GM18520 (cell line): ENCODE measurements around the gene ORM1.

Experiments used
- ATAC-seq: cut with Tn5 transposase; IDR thresholded peaks from one replicate; pipeline ENCODE4 v1.9.1; 2021; ENCODE audit not compliant: unreplicated experiment

The ORM1 gene

DNA sequence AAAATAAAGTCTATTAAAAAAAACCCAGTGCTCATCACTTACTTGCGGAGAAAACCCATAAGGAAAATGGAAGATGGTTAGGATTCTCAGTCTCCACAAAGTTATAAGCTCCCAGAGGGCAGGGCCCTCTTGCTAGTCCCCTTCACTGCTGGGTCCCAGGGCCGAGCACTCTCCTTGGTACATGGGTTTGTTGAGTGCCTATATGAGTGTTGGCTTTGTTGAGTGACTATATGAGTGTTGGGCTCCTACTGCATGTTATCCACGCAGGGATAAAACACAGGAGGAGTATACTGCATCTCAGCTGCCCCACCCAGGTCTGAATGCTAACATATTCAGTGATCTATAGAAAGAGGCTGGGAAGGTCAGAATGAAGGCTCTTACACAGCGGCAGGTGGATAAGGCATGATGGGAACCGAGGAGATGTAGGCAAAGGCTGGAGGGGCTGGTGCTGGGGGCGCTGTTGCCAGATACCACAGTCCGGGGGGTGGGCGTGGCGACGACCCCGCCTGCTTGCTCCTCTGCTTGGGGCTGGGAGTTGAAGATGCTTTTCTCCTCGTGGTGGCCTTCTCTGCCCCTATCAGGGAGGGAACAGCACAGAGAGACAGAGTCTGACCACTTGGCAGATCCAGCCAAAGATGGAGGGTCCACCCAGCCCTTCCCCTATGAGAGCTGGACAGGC lies 18.4 kb downstream of the ORM1 start:
- no peak for ATAC-seq

DNA sequence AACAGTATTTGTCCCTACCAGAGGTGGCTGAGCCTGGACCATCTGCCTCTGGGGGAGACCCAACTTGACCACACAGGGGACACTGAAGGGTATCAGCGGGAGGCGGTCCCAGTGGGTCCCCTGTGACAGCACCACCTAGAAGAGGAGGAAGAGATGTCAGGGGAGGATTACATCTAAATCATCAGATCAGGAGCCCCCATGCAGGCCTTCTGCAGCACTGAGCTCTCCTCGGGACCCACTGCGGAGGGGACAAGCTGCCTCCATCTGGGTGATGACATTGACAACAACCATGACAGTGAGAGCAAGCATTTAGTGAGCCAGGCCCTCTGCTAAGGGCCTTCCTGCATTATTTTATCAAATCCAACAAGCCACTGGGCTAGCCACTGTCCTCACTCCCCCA lies 19.1 kb downstream of the ORM1 start:
- ATAC-seq, result no peak

DNA sequence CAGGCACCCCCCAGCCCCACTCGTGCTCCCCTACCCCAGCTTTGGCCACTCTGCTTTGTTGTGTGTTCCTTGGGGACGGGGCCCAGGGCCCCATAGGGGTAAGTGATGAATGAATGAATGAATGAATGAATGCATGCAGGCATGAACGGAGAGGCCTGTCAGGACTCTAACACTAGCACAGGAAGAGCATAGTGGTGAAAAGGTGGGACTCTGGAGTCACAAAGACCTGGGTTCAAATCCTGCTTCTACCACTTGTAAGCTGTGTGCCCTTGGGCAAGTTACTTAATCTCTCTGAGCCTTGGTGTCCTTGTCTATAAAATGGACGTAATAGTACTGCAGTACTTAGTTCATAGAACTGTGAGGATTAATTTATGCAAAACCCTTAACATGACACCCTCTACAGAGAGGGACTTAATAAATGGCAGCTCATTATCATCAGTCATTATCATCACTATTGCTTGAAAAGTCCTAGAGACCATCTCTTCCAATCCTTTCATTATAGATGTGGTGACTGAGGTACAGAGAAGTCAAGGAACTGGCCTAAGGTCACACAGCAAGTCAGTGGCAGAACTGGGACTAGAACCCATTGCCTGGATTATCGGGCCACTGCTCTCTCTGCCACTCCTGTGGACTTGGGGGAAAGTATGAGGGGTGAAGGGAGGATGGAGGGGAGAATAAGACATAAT lies 20.0 kb downstream of the ORM1 start:
- ATAC-seq, result no peak

DNA sequence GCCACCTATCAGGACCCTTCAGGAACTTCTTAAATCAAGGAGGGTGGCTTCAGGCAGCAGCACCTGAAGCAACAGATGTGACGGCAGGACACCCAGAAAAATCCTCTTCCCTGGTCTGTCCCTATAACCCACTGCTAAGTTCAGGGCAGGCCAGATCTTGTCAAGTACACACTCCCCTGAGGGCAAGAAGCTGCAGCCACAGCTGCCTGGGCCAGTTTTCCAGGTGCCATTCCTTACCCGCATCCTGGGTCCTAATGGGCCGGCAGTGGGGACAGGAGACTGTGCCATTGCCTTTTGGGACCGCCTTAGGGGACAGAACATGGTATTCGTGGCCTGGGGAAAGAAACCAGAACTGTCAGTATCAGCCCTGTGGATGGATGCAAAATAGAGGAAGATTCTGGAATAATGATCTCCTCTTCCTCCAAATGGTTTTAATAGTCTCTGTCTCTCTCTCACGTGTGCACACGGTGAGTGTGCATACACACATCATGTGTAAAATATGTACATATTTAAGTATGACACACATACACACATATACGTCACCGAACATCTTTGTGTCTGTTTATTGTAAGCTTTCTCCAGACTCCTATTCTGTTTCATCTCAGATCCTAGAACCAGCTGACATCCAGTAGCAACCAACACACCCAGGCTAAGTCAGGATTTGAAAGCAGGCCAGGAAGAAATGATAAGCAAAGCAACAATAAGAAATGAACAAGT lies 20.7 kb downstream of the ORM1 start:
- no peak for ATAC-seq

DNA sequence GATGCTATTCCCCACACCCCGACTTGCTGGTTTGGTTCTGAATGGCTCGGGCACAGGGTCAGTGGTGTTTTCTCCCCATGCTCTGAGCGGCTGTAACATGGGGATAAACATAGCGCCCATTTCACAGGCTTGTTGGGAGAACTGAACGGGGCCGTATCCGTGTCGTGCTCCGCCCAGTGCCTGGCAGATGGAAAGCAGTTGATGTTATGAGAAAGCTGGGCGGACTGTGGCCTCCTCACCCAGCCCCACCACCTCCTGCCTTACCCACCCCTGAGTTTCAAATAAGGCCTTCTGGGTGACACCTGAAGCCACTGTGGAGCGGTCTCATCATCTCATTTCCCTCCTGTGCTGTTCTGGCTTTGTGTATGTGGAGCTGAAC lies 21.3 kb downstream of the ORM1 start:
- ATAC-seq, result no peak

DNA sequence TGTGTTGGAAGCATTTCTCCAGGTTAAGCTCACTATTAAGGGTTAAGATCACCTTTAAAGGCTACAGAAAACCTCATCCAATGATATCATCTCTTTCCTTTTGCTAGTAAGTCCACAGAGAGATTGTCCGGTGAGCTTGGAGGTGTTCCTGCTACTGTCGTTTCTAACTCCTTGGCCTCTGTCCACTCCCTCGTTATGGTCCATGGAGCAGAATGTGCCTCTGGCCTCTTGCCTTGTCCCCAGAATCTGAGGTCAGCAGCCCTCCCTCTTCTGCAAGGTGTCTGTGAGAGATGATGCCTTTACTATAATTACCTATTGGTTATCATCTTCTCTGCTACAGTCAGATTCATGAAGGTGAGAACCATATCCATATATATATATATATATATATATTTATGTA lies 21.8 kb downstream of the ORM1 start:
- ATAC-seq, result no peak

DNA sequence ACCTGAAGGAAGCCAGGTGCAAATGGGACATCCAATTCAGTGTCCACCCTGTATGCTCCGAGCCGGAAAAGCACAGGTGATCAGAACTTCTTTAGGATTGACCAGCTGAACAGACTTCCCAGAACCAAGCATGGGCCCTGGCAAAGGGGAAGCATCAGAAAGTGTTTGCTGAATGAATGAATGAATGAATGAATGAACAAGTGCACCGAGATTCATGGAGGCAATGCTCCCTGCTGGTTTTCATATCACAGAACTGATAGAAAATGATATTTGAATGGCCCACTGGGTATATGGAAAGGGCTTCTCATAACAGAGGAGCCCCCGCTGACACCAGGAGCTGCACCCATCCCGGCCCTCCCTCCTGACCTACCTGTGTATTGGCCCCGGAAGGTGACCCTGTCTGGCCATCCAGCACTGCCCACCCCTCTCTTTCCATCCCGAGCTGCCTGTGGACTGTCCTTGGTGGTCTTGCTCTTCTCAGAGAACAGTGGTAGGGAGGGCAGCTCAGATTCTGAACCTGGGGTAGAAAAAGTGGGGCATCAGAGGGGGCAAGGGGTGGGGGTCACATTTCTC lies 22.7 kb downstream of the ORM1 start:
- ATAC-seq, result no peak

DNA sequence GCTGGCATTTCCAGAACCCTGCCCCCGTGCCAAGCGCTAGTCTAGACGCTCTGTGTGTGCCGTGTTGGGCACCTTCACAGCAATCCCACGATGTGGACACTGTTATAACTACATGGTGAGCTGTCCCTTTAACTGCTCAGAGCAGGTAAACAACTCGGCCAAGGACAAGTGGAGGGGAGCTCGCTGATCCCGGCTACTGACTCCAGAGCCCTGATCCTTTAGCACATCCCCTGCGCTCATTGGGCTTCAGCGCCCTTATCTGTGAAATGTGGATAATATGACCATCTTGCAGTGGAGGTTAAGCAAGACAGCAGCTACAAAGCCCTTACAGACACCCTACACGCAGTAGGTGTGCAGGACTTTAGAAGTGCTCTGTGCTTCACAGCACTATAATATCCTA lies 23.2 kb downstream of the ORM1 start:
- ATAC-seq, result no peak

DNA sequence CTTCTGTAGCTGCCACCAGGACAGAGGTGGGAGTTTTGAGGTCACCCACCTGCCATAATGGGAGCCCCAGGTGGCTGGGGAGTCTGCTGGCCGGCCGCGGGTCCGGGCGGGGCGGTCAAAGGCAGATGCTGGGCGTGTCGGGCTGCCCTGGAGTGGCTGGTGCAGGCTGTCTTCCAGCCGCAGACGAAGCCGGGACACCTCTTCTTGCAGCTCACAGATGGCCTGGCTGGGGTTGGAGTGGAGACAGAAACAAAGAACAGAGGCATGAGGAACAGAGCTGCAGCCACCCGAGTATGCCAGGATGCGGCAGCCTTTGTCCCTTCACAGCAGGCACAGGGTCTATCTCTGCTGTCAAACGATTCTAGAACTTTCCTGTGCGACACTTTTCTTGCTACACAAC lies 24.8 kb downstream of the ORM1 start:
- no peak for ATAC-seq

DNA sequence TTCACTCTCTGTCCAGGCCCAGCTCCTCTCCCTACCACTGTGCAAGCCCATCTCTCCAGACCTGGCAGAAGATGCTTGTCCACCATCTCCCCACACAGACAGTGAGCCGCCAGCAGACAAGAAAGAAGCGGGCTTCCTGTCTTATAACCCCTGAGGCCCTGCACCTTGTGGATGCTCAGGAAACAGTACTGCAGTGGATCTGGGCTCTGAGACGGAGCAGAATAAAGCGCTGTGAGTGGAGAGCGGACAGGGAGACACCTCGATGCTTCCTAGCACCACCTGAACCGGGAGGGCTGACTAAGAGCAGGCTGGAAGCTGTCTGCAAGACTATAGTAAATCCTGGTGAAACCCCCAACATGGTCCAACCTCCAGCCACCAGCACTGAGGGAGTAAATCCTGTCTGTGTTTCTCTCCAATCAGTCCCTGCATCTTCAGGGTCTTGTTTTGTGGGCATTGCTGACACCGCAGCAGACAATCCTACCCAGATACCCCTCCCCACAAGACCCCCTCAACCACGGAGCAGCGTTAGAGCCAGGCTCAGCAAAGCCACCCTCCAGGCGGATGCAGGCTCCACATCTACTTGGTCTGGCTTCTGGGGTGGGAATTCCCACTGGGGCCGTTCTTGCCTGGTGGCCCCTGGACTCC lies 25.5 kb downstream of the ORM1 start:
- ATAC-seq, result no peak

DNA sequence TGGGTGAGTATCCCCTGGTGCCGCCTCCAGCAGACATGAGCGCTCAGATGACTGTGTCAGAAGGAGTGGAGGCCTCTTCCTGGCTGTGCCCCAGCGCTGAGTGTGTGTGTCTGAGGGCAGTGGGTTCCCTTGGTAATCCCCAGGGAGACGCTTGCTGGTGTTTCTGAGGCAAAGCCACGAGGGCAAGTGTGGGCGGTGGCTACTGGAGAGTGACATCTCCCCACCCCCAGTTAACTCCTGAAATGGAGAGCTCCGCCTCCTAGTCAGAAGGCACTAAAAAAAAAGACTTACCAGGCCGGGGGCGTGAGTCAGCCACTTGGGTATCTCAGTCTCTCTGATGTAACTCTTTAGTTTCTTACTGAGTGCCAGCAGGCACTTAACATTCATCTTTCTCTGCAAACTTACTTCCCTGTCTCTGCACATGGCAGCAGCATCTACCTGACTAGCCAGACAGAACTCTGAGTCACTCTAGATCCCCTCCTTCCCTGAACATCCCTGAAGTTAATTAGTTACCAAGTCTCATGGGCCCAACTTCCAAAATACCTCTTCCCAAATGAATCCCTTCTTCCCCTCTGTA lies 26.1 kb downstream of the ORM1 start:
- peak; percentile 90 for ATAC-seq

DNA sequence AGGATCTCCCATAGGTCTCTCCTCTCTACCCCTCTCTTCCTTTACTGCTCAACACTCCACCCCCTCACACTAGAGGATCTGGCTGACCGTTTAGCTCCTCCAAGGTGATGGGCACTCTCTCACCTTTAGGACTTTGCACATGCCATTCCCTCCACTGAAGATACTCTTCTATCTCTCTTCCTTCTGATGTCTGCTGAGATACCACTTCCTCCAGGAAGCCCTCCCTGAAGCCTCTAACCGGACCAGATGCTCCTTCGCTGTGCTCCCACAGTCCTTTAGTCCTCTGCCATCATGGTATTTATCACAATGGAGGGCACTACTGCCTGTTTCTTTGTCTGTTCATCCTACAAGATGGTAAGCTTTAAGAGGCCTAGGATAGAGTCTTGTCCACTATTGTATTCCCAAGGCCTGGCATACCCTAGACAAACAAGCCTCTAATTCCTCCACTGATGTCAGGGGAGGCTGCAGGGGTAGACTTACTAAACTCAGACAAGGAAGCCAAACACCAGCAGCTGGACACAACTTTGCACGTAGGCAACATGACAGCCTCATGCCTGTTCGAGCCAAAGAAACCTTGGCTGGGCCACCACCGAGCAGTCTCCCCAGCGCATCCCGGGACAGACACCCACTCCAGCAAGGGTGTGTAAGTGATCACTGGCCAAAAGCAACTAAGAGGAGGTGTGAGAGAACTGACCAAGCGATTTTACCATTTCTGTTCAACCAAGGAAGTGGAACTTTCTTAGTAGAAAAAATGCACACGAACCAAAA lies 27.0 kb downstream of the ORM1 start:
- ATAC-seq, result no peak

DNA sequence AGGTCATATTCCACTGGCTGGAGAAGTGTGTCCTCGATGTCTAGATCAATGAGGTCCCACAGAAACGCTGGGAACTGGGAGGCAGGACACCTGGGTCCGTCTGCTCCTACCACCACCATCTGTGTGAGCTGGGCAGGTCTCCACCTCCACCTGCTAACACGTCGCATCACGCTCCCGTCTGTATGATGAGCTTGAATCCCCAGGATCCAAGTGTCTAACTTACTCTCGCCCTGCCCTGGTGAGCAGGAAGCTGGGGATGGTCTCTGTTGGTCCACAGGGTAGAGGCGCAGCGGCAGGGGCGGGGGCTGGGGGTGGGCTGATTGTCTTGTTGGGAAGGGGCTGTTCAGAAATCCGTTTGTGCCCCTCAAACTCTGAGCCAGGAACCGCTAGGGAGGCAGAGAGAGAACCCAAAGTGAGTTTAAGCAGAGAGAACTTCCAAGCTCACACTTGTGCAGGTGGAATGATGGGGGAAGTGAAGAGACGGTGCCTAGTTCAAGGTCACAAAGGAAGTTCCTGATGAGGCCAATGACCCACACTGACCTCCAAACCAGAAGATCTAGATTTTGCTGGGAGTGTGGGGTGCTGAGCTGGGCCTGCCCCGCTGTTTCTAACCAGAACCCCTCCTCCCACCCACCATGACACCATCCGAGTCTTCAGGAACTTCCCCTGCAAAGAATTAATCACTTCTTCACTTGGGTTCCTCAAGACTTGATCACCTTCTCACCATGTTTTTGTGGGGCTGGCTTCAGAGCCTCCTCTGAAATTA lies 27.9 kb downstream of the ORM1 start:
- ATAC-seq, result no peak

DNA sequence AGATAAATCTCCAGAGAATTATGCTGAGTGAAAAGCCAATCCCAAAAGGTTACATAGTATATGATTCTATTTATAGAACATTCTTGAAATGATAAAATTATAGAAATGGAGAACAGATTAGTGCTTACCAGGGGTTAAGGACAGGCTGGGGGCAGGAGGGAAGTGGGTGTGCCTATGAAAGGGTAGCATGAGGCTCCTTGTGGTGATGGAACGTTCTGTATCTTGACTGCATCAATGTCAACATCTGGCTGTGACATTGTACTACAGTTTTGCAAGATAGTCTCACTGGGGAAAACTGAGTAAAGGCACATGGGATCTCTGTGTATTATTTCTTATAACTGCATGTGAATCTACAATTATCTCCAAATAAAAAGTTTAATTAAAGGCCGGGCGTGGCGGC lies 29.0 kb downstream of the ORM1 start:
- no peak for ATAC-seq

DNA sequence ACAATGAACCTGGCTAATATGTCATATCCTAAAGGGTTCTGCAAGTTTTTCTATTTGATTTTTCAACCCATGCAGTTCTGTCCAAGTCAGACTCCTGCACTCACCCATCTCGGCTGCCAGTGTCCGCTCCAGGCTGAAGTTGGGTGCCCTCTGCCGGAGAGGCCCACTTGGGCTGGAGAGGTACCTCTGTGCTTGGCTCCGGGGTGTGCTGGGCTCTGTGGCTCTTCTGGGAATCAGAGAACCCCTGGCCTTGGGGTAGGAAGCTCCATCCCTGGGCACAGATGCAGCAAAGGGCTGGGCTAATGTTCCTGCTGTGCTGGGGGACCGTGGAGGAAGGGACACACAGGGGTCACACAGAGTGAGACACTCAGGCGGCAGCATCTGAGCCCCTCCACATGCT lies 32.9 kb downstream of the ORM1 start:
- no peak for ATAC-seq

DNA sequence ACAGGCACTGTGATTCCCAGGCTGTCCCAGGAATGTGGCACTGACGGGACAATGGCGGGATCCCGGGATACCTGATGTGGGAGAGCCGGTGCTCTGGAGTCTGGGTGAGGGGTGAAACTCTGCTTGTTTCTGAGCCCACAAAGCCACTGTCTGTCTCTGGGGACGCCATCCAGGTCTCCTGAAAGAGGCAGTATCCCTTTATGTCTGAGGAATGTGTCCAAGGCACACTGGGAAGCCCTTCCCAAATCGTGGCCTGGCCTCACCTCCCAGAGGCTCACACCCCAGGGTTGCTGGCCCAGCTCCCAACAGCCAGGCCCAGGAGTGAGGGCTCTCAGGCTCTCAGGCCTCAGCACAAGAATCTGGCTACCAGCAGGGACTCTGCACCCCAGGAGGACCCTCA lies 33.9 kb downstream of the ORM1 start:
- ATAC-seq, result no peak

DNA sequence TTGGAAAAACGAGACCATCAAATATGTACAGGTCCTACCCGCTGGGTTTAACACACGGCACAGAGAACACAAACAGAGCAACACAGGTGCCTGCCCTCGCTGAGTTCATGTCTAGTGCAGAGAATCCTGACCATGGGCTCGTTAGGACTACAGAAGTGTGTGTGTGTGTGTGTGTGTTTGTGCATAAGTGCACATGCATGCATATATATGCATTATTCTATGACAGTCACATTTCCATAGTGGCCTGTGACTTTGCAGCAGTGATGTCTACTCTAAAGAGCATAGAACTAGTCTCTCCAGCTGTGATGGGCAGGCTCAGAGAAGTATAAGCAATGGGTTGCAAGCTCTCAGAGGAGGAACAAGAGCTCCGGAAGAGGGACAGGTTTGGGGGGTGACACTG lies 34.5 kb downstream of the ORM1 start:
- no peak for ATAC-seq

DNA sequence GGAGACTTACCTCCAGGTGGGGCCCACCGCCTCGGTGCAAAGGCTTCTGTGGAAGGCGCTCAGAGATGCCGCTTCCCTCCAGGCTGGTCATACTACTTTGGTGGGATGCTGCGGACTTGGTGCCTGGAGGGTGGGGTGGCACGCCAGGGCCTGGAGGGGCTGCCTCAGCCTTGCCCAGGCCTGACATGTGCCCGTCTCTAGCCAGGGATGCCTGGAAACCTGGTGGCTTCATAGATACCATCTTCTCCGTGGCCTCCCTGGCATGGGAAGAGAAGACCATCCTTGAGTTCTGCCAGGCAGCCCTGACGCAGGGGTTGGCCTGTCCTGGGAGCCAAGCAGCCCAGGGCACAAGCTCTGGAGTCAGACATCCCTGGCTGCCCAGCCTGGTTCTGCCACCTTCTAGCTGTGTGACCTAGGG lies 35.0 kb downstream of the ORM1 start:
- ATAC-seq, result no peak

DNA sequence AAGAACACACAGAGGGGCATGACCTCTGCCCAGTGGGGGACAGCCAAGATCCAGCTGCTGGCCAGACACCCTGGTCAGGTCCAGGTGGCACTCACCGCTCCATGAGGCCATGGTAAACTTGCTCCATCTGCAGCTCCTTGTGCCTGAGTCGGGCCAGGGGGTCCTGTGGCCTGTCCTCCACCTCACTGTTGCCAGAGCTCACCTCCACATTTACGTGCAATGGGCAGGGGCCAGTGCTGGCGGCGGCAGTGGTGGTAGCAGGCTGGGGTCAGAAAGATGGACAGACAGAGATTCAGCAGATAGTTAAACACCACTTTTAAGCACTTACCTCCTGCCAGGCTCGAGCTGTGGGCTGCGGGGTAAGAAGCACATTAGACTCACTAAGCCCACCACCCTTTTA lies 36.9 kb downstream of the ORM1 start:
- no peak for ATAC-seq

DNA sequence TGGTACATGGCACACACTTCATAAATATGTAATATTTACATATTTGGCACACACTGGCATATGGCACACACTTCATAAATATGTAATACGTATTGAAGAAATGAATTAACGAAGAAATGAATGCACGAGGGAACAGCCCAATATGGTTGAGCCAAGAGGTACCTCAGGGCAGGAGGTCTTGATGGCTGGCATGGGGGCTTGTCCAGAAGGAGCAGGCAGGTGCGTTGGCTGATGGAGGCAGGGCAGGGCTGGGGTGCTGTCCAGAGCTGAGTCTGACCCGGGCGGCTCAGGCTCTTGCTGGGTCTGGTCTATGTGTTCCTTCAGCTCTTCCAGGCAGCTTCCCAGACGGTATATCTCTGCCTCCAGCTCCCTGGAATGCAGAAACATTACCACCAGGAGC lies 38.6 kb downstream of the ORM1 start:
- ATAC-seq, result no peak
